ENCODE results near the gene ANKRD39.

Gene ANKRD39

DNA sequence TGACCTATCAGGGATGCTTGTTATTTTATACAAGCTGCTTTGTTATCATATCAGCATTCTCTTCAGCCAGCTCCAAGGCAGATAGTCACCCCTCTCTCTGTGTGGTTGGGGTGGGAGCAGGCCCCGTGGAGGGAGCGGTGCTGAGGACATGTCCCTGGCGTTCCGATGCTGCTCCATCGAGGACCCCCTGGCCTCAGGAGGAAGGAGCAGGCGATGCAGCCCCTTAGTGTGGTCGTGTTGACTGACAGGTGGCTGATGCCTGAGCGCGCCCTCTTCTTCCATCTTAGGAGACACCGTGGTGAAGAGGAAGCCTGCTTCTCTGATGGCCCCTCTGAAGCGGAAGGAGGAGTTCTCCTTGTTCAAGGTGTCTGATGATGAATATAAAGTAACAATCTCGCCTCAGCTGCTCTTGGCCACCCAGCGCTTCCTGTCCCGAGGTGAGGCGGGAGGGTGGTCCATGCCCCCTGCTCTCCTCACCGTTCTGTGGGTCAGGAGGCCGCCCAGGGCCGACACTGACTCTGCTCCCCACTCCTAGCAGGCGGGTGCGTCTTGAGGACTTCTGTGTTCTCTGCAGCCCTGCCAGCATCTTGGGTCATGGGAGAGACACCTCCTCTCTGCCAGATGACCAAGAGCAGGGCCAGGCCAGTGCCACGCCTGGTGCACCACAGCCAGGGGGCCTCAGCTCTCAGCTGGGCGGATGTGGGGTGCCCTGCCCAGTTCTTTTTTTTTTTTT, 31.1 kb downstream of the ANKRD39 start:
- DNase-seq (ENCODE audit: low read depth) = no peak

DNA sequence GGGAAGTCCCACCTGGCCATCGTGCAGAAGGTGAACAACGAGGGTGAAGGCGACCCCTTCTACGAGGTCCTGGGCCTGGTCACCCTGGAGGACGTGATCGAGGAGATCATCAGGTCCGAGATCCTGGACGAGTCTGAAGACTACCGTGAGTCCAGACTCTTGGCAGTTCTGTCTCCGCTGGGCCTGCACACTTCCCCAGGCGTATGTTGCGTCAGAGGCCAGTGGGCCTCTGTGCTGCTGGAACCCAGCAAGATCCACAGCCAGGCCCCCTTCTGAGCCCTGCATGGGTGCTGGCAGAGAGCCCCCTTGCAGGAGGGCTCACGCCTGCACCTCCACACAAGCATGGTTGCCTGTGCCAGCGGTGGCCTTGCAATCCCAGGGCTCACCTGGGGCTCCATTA, 32.8 kb downstream of the ANKRD39 start:
- DNase-seq (ENCODE audit: low read depth) = no peak

DNA sequence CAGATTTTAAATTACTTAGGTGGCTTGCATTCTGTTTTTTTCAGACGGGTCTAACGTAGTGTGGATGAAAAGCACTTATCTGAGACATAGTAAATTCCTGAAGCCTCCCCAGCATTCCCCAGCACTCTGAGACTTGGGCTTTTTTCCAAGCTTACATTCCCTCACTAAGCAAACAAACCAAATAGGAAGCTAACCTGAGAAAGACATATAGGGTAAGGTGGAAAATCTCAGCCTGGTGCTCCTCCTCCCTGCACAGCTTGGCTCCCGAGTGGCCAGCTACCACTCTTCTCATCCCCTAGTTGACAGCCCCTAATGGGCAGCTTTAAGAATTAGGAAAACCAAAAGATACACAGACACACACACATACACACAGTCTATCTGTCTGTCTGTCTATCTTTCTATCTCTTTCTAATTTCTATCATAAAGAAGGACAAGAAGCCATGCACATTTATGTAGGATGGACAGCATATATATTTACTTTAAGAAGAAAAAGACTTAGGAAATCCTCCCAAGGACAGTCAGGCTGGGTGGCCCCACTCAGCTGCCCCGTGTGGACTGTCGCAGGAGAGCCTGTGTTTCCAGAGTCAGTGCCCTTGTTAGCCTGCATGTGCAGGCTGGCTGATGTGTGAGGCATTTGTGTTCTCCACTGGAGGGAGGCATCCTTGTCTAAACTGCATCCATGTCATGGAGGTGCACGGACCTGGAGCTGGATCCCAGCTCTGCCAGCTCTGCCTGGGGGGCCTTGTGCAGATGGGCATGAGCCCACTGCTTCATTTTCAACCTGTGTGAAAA, 33.5 kb downstream of the ANKRD39 start:
- DNase-seq (ENCODE audit: low read depth) = no peak

DNA sequence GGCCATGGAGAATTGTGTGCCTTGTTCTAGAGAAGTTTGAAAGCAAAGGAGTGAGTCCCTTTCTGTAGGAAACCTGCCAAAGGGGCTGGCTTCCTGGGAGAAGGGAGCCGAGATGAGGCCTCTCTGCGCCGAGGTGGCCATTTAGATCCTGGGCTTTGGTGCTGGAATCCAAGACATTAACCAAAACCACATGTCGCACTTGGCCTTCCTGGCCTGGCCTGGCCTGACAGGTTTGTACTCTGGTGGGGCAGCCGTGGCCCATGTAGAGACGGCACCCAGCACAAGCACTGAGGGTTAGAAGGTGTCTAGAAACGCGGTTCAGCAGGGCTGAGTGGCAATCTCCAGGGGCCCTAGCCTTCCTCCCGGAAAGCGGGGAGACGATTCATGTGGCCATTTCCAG, 34.6 kb downstream of the ANKRD39 start:
- DNase-seq (ENCODE audit: low read depth) = no peak

DNA sequence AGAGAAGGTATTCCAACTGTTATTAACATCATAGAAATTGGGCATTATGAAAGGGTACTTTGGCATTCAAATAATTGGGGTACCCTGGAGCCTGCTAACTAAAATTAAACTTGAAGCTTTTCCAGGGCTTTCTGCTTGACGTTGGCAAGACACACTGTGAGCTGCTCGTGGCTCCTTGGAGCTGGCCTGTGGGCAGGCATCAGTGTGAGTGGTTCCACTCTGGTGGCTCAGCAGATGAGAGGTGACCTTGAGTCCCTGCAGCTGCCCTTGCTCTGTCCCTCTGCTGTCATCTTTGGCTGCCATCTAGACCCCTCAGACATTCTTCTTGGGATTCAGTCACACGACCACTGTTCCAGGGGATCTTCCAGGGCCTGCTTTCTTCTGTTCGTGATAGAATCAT, 35.0 kb downstream of the ANKRD39 start:
- DNase-seq (ENCODE audit: low read depth) = no peak

DNA sequence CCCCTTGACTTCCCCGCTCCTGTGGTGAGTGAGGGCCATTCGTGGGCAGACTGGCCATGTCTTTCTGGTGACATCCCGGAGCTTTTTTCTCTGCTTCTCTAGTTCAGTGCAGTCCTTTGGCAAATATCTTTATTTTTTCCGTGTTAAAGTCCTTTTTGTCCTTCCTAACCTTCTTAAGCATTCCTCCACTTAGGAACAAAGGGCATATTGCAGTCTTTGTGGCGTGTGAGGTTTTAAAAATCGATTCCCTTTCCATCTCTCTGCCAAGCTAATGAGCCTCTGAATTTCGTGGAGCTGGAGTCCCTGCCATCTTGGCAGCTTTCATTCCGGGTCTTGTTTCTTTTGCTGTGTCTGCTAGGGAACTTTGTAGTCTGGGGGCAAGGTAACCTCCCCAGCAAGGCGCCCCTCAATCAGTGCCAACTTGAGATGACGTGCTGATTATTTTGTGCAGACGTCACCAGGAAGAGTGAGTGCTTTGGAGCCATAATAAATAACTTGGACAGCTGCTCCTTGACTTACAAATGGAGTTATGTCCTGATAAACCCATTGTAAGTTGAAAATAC, 36.6 kb downstream of the ANKRD39 start:
- DNase-seq (ENCODE audit: low read depth) = no peak

DNA sequence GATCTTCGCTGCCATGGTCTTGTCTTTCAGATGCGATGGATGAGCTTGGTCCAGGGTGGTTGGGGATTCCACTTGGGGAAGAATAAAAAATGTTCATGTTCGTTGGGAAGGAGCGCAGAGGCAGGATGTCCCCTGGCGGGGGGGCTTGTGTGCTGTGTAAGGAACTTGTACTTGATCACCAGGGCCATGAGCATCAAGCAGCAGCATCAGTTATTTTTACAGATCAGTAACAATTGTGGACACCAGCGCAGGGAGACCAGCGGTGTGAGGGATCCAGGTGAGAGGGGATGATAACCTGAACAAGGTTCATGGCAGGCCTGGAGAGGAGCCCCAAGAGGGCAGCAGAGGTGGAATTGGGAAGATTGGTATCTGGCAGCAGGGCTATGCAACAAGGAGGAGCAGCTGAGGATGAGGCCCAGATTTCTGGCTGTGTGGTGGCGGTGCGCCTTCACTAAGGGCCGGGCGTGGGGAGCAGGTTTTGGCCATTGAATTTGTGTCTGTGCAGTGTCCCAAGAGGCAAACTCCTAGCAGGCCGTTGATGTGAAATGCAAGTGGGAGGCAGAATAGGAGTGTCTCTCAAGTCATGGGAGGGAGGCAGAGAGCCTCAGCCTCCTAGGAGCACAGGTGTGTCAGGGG, 37.8 kb downstream of the ANKRD39 start:
- no peak for DNase-seq (ENCODE audit: low read depth)

DNA sequence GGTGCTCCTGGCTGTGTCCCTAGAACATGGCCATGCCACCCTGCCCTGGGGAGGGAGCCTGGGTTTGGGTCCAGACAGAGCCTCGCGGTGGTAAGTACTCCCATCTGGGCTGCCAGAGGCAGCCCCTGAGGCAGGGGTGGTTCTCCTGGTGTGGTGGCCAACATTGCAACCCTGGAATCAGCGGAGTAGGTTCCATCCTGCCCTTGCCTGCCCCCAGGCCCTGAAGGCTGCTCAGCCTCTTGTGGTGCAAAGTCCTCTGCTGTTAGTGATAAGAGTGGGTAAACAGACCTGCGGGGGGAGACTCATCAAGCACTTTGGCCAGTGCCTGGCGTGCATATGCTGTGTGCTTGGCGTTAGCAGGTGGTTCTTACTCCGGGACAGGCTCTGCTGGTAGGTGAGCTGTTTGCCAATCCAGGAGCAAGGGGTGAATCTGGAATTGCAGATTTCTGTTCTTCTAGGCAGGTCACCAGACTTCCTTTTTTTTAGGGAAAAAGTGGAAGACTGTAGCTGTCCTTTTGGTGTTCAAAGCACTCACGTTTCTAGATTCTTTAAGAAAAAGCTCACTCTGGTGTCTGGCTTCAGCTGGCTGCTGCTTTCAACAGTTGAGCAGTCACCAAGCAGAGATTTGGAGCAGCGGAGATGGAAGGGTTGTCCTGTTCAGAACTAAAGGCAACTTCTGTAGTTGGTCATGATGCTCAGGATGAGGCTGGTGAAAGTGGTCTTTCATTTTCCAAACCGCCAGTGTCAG, 38.5 kb downstream of the ANKRD39 start:
- DNase-seq (ENCODE audit: low read depth) = no peak

DNA sequence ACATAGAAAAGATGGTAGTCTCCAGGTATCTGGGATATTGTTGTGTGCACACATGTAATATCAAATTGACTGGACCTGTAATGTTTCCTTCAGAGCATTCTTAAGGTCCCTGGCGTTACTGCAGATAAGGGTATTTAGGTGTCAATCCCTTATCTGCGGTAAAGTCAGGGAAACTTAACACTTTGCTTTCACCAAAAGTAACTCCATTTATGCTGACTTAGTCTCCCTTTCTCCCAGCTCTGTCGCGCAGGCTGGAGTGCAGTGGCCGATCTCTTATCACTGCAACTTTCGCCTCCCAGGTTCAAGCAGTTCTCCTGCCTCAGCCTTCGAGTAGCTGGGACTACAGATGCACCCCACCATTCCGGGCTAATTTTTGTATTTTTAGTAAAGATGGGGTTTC, 39.9 kb downstream of the ANKRD39 start:
- no peak for DNase-seq (ENCODE audit: low read depth)

DNA sequence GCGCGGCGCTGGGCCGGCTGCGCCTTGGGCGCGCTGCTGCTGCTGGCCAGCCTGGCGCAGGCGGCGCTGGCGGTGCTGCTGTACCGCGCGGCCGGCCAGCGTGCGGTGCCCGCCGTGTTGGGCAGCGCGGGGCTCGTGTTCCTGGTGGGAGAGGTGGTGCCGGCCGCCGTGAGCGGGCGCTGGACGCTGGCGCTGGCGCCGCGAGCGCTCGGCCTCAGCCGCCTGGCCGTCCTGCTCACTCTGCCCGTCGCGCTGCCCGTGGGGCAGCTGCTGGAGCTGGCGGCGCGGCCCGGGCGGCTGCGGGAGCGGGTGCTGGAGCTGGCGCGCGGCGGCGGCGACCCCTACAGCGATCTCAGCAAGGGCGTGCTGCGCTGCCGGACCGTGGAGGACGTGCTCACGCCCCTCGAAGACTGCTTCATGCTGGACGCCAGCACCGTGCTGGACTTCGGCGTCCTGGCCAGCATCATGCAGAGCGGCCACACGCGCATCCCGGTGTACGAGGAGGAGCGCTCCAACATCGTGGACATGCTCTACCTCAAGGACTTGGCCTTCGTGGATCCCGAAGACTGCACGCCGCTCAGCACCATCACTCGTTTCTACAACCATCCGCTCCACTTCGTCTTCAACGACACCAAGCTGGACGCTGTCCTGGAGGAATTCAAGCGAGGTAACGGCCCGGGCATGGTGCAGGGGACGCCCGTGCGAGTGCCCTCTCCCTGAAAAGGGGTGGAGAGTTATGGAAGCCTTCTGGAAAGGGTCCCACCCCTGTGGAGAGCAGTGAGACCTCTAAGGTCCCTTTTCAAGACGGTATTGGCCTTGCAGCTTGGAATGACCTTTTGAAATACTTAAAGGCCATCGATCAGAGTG, 40.7 kb downstream of the ANKRD39 start:
- DNase-seq (ENCODE audit: low read depth) = no peak

DNA sequence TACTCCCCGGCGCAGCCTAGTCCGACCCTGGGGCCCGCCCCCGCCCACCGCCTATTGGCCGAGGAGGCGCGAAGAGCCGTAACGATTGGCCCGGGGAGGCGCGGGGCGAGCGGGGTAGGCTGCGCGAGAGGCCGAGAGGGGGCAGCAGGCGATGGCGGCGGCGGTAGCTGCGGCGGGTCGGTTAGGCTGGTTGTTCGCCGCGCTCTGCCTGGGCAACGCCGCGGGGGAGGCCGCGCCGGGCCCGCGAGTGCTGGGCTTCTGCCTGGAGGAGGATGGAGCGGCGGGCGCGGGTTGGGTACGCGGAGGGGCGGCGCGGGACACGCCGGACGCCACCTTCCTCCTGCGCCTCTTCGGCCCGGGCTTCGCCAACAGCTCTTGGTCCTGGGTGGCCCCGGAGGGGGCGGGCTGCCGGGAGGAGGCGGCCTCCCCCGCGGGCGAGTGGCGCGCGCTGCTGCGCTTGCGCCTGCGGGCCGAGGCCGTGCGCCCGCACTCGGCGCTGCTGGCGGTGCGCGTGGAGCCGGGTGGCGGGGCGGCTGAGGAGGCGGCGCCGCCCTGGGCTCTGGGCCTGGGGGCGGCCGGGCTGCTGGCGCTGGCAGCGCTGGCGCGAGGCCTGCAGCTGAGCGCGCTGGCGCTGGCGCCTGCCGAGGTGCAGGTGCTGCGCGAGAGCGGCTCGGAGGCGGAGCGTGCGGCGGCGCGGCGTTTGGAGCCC, 41.5 kb downstream of the ANKRD39 start, which contains the start of gene CNNM3:
CNNM3 (plus strand) TSS at position 142 of the 709 bp plus-strand sequence; CDS start at position 152, 10 bp downstream.
- peak; percentile 96 for DNase-seq (ENCODE audit: low read depth)

DNA sequence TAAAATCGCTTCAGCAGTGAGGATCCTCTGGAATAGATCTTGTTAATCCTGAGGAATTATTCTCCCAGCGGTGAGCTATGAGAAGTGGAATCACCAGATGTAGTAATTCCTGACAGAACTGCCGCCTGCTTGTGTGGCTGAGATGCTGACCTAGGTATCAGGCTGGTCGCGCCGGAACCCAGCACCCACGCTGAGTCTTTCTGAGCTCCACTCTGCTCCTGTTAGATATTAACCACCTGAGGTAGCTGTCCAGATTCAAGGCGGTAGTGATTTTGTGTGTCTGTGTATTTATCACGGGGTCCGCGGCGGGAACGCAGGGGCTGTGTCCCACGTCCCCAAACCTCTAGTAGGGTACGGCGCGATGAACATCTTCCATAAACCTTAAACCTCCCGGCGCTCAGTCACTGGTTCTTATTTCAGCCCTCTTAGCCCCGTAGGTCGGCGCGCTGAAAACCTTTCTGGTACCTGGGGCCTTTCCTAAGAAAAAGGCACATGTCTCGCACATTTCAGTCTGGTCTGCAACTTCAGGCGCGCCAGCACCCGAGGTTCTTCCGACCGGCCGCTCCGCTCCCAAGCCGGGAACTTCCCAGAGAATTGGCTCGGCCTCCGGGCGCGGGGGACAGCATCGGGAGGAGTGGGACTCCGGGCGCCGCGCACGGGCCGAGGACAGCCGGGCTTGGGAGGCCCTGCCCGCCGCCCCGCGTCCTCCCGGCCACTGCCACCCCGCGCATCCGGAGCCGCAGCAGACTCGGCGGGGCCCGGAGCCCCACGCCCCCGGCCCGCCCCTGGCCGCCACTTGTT, 42.3 kb downstream of the ANKRD39 start:
- no peak for DNase-seq (ENCODE audit: low read depth)

DNA sequence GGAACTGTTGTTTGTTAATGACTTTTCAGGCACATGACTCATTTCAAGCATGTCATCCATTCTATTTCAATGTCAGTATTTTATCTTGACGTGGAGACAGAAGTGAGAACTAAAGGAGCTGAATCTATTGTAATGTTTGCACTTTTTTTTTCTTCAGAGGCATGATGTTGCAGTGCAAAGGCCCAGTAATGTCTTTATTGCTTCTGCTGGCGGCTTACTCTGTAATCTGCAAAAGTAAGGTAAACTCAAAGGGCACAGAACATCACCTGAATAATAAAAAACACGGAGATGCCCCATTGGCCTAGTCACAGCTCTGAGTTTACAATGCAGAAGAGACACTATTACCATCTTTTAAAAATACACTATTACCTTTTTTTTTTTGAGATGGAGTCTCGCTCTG, 44.2 kb downstream of the ANKRD39 start:
- DNase-seq (ENCODE audit: low read depth) = no peak

DNA sequence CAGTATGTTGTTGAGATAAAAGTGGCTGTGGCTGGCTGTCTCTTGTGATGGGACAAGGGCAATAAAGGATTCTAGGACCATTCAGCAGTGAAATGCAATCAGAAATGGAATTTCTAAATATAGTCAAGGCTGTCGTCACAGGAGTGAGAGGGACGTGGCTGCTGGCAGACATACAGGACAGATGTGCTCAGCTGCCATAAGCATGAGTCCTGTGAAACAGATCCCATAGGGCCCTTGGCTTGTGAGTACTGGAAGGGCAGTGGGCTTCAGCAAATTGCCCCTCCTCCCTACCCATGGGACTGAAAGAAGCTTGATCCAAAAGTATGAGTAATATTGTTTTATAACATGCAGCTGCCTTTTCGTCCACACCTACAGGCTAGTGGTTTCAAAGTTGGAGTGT, 45.9 kb downstream of the ANKRD39 start:
- DNase-seq (ENCODE audit: low read depth) = no peak

DNA sequence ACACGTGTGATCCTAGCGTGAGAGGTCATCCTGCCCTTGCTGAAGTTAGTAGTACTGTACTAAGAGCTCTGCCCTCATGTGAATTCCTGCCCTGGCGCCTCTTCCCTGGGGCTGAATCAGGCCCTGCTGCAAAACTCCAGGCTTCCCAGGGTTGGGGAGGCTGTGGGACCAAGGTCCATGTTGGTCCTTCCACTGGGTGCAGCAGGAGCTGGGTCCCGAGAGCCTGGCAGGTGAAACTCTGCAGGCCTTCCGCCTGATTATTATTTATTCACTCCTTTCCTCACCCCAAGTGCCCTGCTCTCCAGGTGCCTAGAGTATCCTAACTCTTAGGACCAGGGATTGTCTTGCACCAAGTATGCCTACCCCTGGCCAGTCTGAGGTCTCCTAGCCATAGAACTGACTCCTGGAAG, 47.0 kb downstream of the ANKRD39 start:
- no peak for DNase-seq (ENCODE audit: low read depth)

DNA sequence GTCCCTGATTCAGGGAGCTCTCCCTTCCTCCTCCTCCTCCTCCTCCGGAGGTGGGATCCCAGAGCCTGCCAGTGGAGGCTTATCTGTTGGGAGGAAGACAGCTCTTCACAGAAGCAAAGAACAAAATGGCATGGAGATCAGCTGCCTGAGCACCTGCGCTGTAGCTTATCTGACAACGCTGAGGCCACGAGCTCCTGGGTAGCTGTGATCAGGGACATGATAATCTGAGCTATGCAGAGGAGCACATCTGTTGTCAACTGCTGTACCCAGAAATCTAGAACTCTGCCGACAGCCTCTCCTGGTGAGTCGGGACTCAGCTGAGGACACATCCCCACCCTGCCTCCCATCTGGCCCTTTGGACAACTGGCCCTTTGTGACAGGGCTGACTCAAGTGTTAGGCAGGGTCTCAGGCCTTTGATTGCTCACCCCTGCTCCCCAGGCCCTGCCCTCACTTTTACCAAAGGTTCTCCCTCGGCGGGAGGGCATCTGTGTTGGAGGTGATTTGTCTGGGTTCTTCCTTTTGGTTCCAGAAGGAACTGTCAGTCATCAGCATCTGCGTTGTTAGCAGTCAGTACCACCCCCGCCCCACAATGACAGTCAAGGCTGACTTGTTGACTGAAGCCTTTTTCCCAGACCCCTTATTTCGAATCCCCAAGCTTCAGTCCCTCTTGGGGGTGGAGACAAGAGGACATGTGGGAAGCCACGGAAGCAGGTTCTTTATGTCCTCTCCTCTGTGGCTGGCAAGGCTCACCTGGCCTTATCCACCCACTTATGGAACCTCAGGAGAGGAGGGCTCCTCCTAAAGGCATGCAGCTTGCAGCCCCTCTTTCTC, 47.6 kb downstream of the ANKRD39 start:
- no peak for DNase-seq (ENCODE audit: low read depth)

DNA sequence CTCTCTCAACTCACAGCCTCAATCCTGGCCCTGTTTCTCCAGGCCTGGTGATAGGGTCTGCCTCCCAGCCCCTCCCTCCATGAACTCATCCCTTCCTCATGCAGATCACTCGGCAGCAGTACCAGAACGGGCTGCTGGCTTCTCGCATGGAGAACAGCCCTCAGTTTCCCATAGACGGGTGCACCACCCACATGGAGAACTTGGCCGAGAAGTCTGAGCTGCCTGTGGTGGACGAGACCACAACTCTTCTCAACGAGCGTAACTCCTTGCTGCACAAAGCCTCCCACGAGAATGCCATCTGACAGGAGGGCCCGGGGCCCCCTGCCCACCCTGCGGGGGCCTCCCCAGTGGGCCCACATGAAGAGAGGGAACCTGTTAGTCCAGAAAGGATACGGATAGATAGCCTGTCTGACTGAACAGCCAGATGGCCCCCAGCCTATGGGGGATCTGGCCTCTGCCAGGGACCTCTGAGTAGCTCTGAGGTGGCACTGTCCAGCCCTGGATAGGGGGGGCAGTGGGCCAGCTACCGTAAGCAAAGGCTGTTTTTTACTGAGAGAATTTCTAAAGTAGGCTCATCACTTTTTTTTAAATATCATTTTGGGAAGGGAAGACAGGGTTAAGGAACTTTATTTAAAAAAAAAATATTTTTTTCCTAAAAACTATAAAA, 48.5 kb downstream of the ANKRD39 start:
- no peak for DNase-seq (ENCODE audit: low read depth)
